GM12864 (cell line): ENCODE results near the gene GPRASP2.
"Not testable (repeated sequence)": the region's sequence is repeated elsewhere in the genome, so short reads cannot be mapped to it uniquely, and the experiment has no call there.

Source experiments
- DNase-seq: peaks from one replicate; pipeline ENCODE4 v3.0.0-alpha.2; 2011; ENCODE audit warnings: low read depth
- H3K4me3 ChIP-seq: 2 replicates; pipeline ENCODE4 v1.5.1; 2011; ENCODE audit warnings: mild to moderate bottlenecking, low read depth, low read length, control low read depth
- CTCF ChIP-seq: IDR thresholded peaks from 2 replicates; pipeline ENCODE4 v1.5.1; 2011; ENCODE audit warnings: low read depth, mild to moderate bottlenecking, moderate library complexity, low read length, control low read depth, inconsistent platforms; ENCODE audit errors: missing control alignments

GPRASP2 gene

GRCh38 chrX:102712216-102712966, at the start of gene GPRASP2:
GPRASP2 (plus strand) TSS chrX:102712448; CDS start chrX:102714870, 2,422 bp downstream.
- no peak for DNase-seq
- no peak within 1 kb of the TSS; the same call in 1 of the 2 replicates for H3K4me3 ChIP-seq
- no peak for TF ChIP-seq CTCF

- DNase-seq, H3K4me3 ChIP-seq: not testable (repeated sequence)
Measured at GRCh38 chrX:102663820-102664219, 48.4 kb upstream of the GPRASP2 start.

GRCh38 chrX:102667034-102667433, 45.2 kb upstream of the GPRASP2 start:
- not testable (repeated sequence) for H3K4me3 ChIP-seq, DNase-seq

- DNase-seq = no peak
- no peak overlapping the region for H3K4me3 ChIP-seq
- no peak for TF ChIP-seq CTCF
Measured at GRCh38 chrX:102669526-102669925, 42.7 kb upstream of the GPRASP2 start.

- no peak for DNase-seq
- H3K4me3 ChIP-seq = no peak overlapping the region
- no peak for TF ChIP-seq CTCF
Measured at GRCh38 chrX:102672856-102673255, 39.4 kb upstream of the GPRASP2 start.

GRCh38 chrX:102677479-102677878, 34.8 kb upstream of the GPRASP2 start:
- H3K4me3 ChIP-seq, DNase-seq: not testable (repeated sequence)

- no peak for TF ChIP-seq CTCF
- H3K4me3 ChIP-seq = no peak overlapping the region
- DNase-seq = no peak
Measured at GRCh38 chrX:102684772-102685520, 27.3 kb upstream of the GPRASP2 start.

- no peak for TF ChIP-seq CTCF
- DNase-seq = no peak
- no peak overlapping the region for H3K4me3 ChIP-seq
Measured at GRCh38 chrX:102694749-102695148, 17.5 kb upstream of the GPRASP2 start.
